GM12878 (cell line): ENCODE results near the gene EPHA4. TPM values are rescaled to one million over a fixed set of nuclear protein-coding genes. Genes with fewer than 3 reads are reported as not detected.

Experiments used
- ATAC-seq: fragments of 200-7000 bp; cut with Tn5 transposase; 3 replicates; pipeline ENCODE4 v1.9.1; 2020; ENCODE audit warnings: mild to moderate bottlenecking, moderate library complexity
- BruUV-seq: library from RNA; stranded (reverse); fragments of 400-500 nt; replicated peaks from 2 replicates; lab custom pipeline; 2021; lab: Mats Ljungman, UMichigan
- CTCF ChIA-PET: fragments of 300-600 bp; sonication (Branson Sonifier 250); formaldehyde crosslinking; extraction: SDS; loops from one replicate; lab custom pipeline; 2021; ENCODE audit warnings: inconsistent platforms; lab: Yijun Ruan, JAX
- POLR2A ChIA-PET: fragments of 350-600 bp; formaldehyde crosslinking; extraction: SDS; loops from one replicate; lab custom pipeline; 2021; ENCODE audit warnings: inconsistent platforms; lab: Charles Lee
- RAD21 ChIA-PET: fragments of 300-600 bp; sonication (Branson Sonifier 250); formaldehyde crosslinking; loops from one replicate; lab custom pipeline; 2023; ENCODE audit warnings: antibody characterized with exemption; ENCODE audit not compliant: unreplicated experiment; lab: Charles Lee
- SMC1A ChIA-PET: fragments of 300-600 bp; sonication (Branson Sonifier 250); formaldehyde crosslinking; loops from one replicate; lab custom pipeline; 2023; ENCODE audit not compliant: unreplicated experiment, uncharacterized antibody; lab: Charles Lee
- DNase-seq: peaks from one replicate; pipeline ENCODE4 v3.0.0-alpha.2; 2011; ENCODE audit warnings: low read depth, low spot score
- FAIRE-seq: peaks from 3 replicates; lab custom pipeline; 2011; peaks lifted over from hg19 to GRCh38; lab: Jason Lieb, UNC
- H2AFZ ChIP-seq: 2 replicates; pipeline ENCODE4 v1.6.0; 2011; ENCODE audit warnings: low read depth, low read length, control low read depth; ENCODE audit not compliant: control insufficient read depth
- H3K27ac ChIP-seq: 2 replicates; pipeline ENCODE4 v1.5.1; 2011; ENCODE audit warnings: control low read depth; ENCODE audit not compliant: control insufficient read depth, insufficient read depth
- H3K27me3 ChIP-seq, 2 experiments: replicated peaks in 1 of 2; 2 replicates each; pipeline versions ENCODE4 v1.6.0 to v1.6.1; 2011; ENCODE audit warnings: low read length in 1 of 2; ENCODE audit not compliant: control insufficient read depth in 2 of 2, insufficient read depth in 2 of 2
- H3K36me3 ChIP-seq, 2 experiments: 2 replicates each; pipeline ENCODE4 v1.5.1; 2011; ENCODE audit warnings: low read length in 1 of 2; ENCODE audit not compliant: control insufficient read depth in 2 of 2, insufficient read depth in 2 of 2
- H3K4me1 ChIP-seq: 2 replicates; pipeline ENCODE4 v1.6.1; 2011; ENCODE audit warnings: mild to moderate bottlenecking, low read length, moderate library complexity, mixed read lengths; ENCODE audit not compliant: control insufficient read depth, insufficient read depth
- H3K4me2 ChIP-seq: 2 replicates; pipeline ENCODE4 v1.6.0; 2011; ENCODE audit warnings: control low read depth; ENCODE audit not compliant: control insufficient read depth, insufficient read depth
- H3K4me3 ChIP-seq: fragments of 200-600 bp; sonication (generic); 2 replicates; pipeline ENCODE4 v1.5.1; 2016
- H3K79me2 ChIP-seq: 2 replicates; pipeline ENCODE4 v1.6.0; 2011; ENCODE audit warnings: low read length; ENCODE audit not compliant: control insufficient read depth, insufficient read depth
- H3K9ac ChIP-seq: 2 replicates; pipeline ENCODE4 v1.8.0; 2011; ENCODE audit warnings: low read length, control low read depth, mixed read lengths; ENCODE audit not compliant: control insufficient read depth, insufficient read depth
- H3K9me3 ChIP-seq: replicated peaks from 3 replicates; pipeline ENCODE4 v1.5.1; 2011; ENCODE audit warnings: mild to moderate bottlenecking, low read length; ENCODE audit not compliant: control insufficient read depth, insufficient read depth
- H4K20me1 ChIP-seq: 2 replicates; pipeline ENCODE4 v1.6.0; 2011; ENCODE audit not compliant: control insufficient read depth, insufficient read depth
- ATF7 ChIP-seq: fragments of 450-650 bp; IDR thresholded peaks from 2 replicates; pipeline ENCODE4 v1.6.1; 2016; ENCODE audit warnings: low read depth, mild to moderate bottlenecking
- CHD4 ChIP-seq: fragments of 200-600 bp; sonication (generic); IDR thresholded peaks from 2 replicates; pipeline ENCODE4 v1.6.1; 2016; ENCODE audit warnings: mild to moderate bottlenecking
- MYC ChIP-seq: IDR thresholded peaks from 2 replicates; pipeline ENCODE4 v1.6.1; 2011; ENCODE audit warnings: mild to moderate bottlenecking, low read length, moderate library complexity, inconsistent platforms; ENCODE audit not compliant: insufficient read depth, insufficient replicate concordance, insufficient read length, severe bottlenecking
- NFYA ChIP-seq: IDR thresholded peaks from 2 replicates; pipeline ENCODE4 v1.6.1; 2011; ENCODE audit warnings: low read depth, mild to moderate bottlenecking, low read length, improper control_type of control experiment, borderline replicate concordance
- NRF1 ChIP-seq: conservative IDR thresholded peaks from 2 replicates; pipeline ENCODE4 v1.6.1; 2011; ENCODE audit warnings: mild to moderate bottlenecking, low read depth, low read length, improper control_type of control experiment
- RFX5 ChIP-seq: IDR thresholded peaks from 2 replicates; pipeline ENCODE4 v1.6.1; 2011; ENCODE audit warnings: low read depth, low read length, improper control_type of control experiment
- WRNIP1 ChIP-seq: IDR thresholded peaks from 2 replicates; pipeline ENCODE4 v1.6.1; 2011; ENCODE audit warnings: low read depth, low read length, improper control_type of control experiment, borderline replicate concordance
- ZNF207 ChIP-seq: fragments of 450-650 bp; IDR thresholded peaks from 2 replicates; pipeline ENCODE4 v1.6.1; 2014; ENCODE audit warnings: antibody characterized with exemption, mild to moderate bottlenecking, borderline replicate concordance
- ZNF384 ChIP-seq: IDR thresholded peaks from 2 replicates; pipeline ENCODE4 v1.6.1; 2012; ENCODE audit warnings: low read depth, mild to moderate bottlenecking, low read length, improper control_type of control experiment, borderline replicate concordance
- WGBS: methylation state at CpG from one replicate; pipeline ENCODE4 v1.1.6; 2016; ENCODE audit warnings: low lambda C conversion rate; ENCODE audit not compliant: insufficient replicate concordance, insufficient coverage; ENCODE audit errors: missing lambda C conversion rate; 5-methylcytosine and 5-hydroxymethylcytosine counted together
- in situ Hi-C: fragments of 300-500 bp; cut with MboI; formaldehyde crosslinking; loops from 9 replicates; pipeline ENCODE4 v1.14.3; 2018; ENCODE audit warnings: mixed read lengths
- intact Hi-C: fragments of 100-400 bp; cut with micrococcal nuclease; formaldehyde crosslinking; loops from one replicate; pipeline ENCODE4 v1.14.2; 2022; ENCODE audit not compliant: unreplicated experiment
- polyA plus RNA-seq, 11 experiments: library from polyadenylated mRNA; depleted of rRNA in 4 of 11; unstranded in 6 of 11; stranded (reverse) in 5 of 11; fragments of >200 nt; fragmentation: Nextera tagmentation in 4 of 11; fragmentation: Illumina TruSeq in 1 of 11; extraction: Ambion mirVana in 4 of 11; extraction: Trizol in 1 of 11; gene quantifications; 1 replicate in 1 of 11; 2 replicates in 10 of 11; pipeline versions ENCODE4 v1.2.1 to v1.2.3, GENCODE V29; 2011 to 2016; ENCODE audit warnings: inconsistent platforms in 2 of 11, missing spikeins in 2 of 11, low read depth in 1 of 11
- total RNA-seq, 4 experiments: library from RNA; depleted of rRNA in 3 of 4; stranded (reverse); fragments of >200 nt in 3 of 4; fragmentation: Illumina TruSeq in 1 of 4; extraction: Trizol in 1 of 4; gene quantifications; 2 replicates each; pipeline versions ENCODE4 v1.2.1 to v1.2.3, GENCODE V29; 2013 to 2021
- TF ChIP-seq, protein P1 (sequence below): fragments of 450-650 bp; formaldehyde crosslinking; IDR thresholded peaks from 2 replicates; pipeline ENCODE4 v1.4.0; 2022; ENCODE audit warnings: mild to moderate bottlenecking, moderate library complexity
- TF ChIP-seq, protein P2 (sequence below), 3 experiments: IDR thresholded peaks in 2 of 3; conservative IDR thresholded peaks in 1 of 3; 2 replicates each; pipeline ENCODE4 v1.5.1; 2011; ENCODE audit warnings: low read depth in 3 of 3, low read length in 3 of 3, mild to moderate bottlenecking in 3 of 3, control low read depth in 2 of 3, moderate library complexity in 2 of 3, inconsistent platforms in 1 of 3, mixed read lengths in 1 of 3; ENCODE audit not compliant: control insufficient read depth in 2 of 3, insufficient read depth in 1 of 3; ENCODE audit errors: extremely low read depth in 1 of 3
- TF ChIP-seq, protein P3 (sequence below): IDR thresholded peaks from 2 replicates; pipeline ENCODE4 v1.6.1; 2011; ENCODE audit warnings: borderline replicate concordance, low read depth, mild to moderate bottlenecking, moderate library complexity, mixed read lengths, low read length; ENCODE audit not compliant: insufficient read depth; ENCODE audit errors: extremely low read length

The EPHA4 gene
- total and polyA plus RNA-seq, 10 of the 15 experiments (the other 5 are each of a cell fraction or from before 2014, with no cell fraction given), result 0.06 to 1.5 (median 0.33) TPM; not detected in 1

DNA sequence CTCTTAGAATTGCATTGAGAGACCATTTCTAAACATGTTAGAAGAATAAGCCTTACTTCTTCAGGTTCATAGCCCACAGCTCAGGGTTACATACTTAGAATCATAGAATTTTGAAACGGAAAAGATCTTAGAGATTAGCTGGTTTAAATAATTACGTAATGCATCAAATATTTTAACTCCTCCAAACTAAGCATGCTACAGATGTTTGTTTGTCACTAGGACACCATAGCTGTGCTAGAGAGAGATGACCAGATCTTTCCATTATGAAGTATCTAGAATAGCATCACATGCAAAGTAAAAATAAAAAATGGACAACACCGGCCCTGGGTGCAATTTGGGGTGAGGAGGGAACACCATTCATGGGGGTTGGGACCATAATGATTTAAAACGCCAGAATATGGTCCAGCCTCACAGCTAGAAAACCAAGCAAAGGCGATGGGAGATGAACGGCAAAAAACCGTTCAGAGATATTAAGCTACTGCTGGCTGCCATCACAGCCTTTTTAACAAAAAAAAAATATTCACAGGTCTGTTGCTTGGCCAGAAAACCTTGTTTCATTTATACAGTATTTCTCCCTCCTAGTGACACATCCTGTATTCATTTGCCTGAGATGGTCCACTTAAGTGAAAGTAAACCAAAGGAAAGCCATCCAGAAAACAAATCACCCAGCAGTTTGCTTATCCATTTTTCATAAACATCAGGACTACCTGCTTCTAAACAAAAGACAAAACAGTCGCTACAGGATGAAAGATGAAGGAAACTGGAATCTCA, 94.2 kb downstream of the EPHA4 start (continued):
- TF ChIP-seq, protein P1, sequence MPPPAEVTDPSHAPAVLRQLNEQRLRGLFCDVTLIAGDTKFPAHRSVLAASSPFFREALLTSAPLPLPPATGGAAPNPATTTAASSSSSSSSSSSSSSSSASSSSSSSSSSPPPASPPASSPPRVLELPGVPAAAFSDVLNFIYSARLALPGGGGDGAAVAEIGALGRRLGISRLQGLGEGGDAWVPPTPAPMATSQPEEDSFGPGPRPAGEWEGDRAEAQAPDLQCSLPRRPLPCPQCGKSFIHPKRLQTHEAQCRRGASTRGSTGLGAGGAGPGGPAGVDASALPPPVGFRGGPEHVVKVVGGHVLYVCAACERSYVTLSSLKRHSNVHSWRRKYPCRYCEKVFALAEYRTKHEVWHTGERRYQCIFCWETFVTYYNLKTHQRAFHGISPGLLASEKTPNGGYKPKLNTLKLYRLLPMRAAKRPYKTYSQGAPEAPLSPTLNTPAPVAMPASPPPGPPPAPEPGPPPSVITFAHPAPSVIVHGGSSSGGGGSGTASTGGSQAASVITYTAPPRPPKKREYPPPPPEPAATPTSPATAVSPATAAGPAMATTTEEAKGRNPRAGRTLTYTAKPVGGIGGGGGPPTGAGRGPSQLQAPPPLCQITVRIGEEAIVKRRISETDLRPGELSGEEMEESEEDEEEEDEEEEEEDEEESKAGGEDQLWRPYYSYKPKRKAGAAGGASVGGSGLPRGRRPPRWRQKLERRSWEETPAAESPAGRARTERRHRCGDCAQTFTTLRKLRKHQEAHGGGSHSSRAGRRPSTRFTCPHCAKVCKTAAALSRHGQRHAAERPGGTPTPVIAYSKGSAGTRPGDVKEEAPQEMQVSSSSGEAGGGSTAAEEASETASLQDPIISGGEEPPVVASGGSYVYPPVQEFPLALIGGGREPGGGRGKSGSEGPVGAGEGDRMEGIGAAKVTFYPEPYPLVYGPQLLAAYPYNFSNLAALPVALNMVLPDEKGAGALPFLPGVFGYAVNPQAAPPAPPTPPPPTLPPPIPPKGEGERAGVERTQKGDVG (CRISPR knock-in tag), result no peak
- TF ChIP-seq NFYA, result no peak
- no peak for TF ChIP-seq ZNF384
- no peak for TF ChIP-seq CHD4

DNA sequence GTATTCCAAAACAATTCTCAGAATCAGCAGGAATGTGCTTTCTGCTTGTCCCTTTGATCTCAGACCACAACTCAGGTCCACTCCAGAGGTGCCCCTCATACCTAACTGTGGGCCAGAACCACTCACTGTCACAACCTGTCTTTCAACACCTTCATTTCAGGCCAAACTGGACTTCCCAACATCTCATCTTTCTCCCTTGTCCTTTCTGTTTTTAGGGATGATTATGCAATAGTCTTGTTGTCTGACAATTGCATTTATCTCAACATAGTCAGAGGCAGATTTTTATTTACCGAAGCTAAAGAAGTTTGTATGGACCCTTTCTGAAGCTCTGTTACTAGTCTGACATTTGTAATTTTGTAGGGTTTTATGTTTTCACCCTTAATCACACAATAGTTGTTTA, 95.9 kb downstream of the EPHA4 start:
- Histone ChIP-seq H3K4me3 (no peak overlapping the region), H3K4me2 (no peak overlapping the region), H3K9ac (no peak overlapping the region), H3K9me3 (no peaks in the 10 kb centered on the region), H3K27me3 (no peaks in the 10 kb centered on the region), H4K20me1 (no peaks in the 10 kb centered on the region), H3K79me2 (no peaks in the 10 kb centered on the region), H2AFZ (no peak overlapping the region), H3K36me3 (no peaks in the 10 kb centered on the region), H3K4me1 (no peaks in the 10 kb centered on the region), H3K27ac (no peak overlapping the region)
- FAIRE-seq (no peak), ATAC-seq (no peak), DNase-seq (no peak)
- RAD21 ChIA-PET, result no interaction called here
- BruUV-seq, result no TSS peak
- POLR2A ChIA-PET, result no interaction called here
- SMC1A ChIA-PET, result interaction anchor here (0.7 kb wide), 1 partner anchor 465 kb away, joined by 3 read pairs; no protein-coding TSS in a partner anchor
- intact Hi-C loops, result no loop called here
- in situ Hi-C loops, result no loop called here
- WGBS, result 42% methylated on average over 1 of the region's 1 CpG
- CTCF ChIA-PET, result no interaction called here
- TF ChIP-seq RFX5 (no peak), NRF1 (no peak), ATF7 (no peak), MYC (no peak), WRNIP1 (no peak), ZNF207 (no peak)
- TF ChIP-seq, protein P2, sequence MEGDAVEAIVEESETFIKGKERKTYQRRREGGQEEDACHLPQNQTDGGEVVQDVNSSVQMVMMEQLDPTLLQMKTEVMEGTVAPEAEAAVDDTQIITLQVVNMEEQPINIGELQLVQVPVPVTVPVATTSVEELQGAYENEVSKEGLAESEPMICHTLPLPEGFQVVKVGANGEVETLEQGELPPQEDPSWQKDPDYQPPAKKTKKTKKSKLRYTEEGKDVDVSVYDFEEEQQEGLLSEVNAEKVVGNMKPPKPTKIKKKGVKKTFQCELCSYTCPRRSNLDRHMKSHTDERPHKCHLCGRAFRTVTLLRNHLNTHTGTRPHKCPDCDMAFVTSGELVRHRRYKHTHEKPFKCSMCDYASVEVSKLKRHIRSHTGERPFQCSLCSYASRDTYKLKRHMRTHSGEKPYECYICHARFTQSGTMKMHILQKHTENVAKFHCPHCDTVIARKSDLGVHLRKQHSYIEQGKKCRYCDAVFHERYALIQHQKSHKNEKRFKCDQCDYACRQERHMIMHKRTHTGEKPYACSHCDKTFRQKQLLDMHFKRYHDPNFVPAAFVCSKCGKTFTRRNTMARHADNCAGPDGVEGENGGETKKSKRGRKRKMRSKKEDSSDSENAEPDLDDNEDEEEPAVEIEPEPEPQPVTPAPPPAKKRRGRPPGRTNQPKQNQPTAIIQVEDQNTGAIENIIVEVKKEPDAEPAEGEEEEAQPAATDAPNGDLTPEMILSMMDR (IDR thresholded peaks at IDR 0.05 in 2 of 3, conservative IDR thresholded peaks at IDR 0.05 in 1 of 3; ENCODE audit: control insufficient read depth in 2 of 3, extremely low read depth in 1 of 3, insufficient read depth in 1 of 3, low read depth in 3 of 3, low read length in 3 of 3), result no peak
- TF ChIP-seq, protein P3, sequence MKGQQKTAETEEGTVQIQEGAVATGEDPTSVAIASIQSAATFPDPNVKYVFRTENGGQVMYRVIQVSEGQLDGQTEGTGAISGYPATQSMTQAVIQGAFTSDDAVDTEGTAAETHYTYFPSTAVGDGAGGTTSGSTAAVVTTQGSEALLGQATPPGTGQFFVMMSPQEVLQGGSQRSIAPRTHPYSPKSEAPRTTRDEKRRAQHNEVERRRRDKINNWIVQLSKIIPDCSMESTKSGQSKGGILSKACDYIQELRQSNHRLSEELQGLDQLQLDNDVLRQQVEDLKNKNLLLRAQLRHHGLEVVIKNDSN, result no peak
